Measurements from ENCODE around the gene SLC19A2.
A peak's percentile ranks its signal among the peaks of the same experiment; 100 is the strongest.
"Not testable (repeated sequence)": the region's sequence is repeated elsewhere in the genome, so short reads cannot be mapped to it uniquely, and the experiment has no call there.

The SLC19A2 gene

GRCh38 chr1:169510060-169510459 lies 24.3 kb upstream of the SLC19A2 start:
- no peak for DNase-seq

- no peak for DNase-seq
These were observed 23.6 kb upstream of the SLC19A2 start for GRCh38 chr1:169509354-169509753.

- DNase-seq, result no peak
These were observed 22.9 kb upstream of the SLC19A2 start for GRCh38 chr1:169508432-169509338.

GRCh38 chr1:169507413-169507812 lies 21.7 kb upstream of the SLC19A2 start:
- no peak for DNase-seq

- DNase-seq, result not testable (repeated sequence)
These were observed 17.9 kb upstream of the SLC19A2 start for GRCh38 chr1:169503601-169504000.

GRCh38 chr1:169499807-169500206 lies 14.1 kb upstream of the SLC19A2 start:
- no peak for DNase-seq

GRCh38 chr1:169497317-169497716 lies 11.6 kb upstream of the SLC19A2 start:
- DNase-seq, result no peak

- no peak for DNase-seq
These were observed 10.2 kb upstream of the SLC19A2 start for GRCh38 chr1:169495916-169496315.

GRCh38 chr1:169495046-169495775 lies 9.5 kb upstream of the SLC19A2 start:
- DNase-seq, result peak in 1 of 56 donors; percentile 22

GRCh38 chr1:169494343-169494742 lies 8.6 kb upstream of the SLC19A2 start:
- DNase-seq, result no peak

- DNase-seq, result no peak
These were observed 7.5 kb upstream of the SLC19A2 start for GRCh38 chr1:169493251-169493650.

- peak in 6 of 56 donors; percentile 3 to 15 (median 8) for DNase-seq
These were observed 6.1 kb upstream of the SLC19A2 start for GRCh38 chr1:169491845-169492281.

GRCh38 chr1:169488157-169488556 lies 2.4 kb upstream of the SLC19A2 start:
- DNase-seq, result no peak

- DNase-seq, result no peak
These were observed 1.8 kb upstream of the SLC19A2 start for GRCh38 chr1:169487561-169487960.

GRCh38 chr1:169487133-169487532 lies 1.4 kb upstream of the SLC19A2 start:
- DNase-seq, result no peak

- DNase-seq, result no peak
These were observed 722 bp upstream of the SLC19A2 start for GRCh38 chr1:169486281-169487051.

- DNase-seq, result peak in 26 of 56 donors; percentile 15 to 65 (median 50)
These were observed 887 bp downstream of the SLC19A2 start for GRCh38 chr1:169484683-169485430.

GRCh38 chr1:169484101-169484500 lies 1.6 kb downstream of the SLC19A2 start:
- DNase-seq, result no peak

- peak in 8 of 56 donors; percentile 3 to 26 (median 8) for DNase-seq
These were observed 2.2 kb downstream of the SLC19A2 start for GRCh38 chr1:169483500-169483966.

GRCh38 chr1:169479363-169480066 lies 6.2 kb downstream of the SLC19A2 start:
- no peak for DNase-seq
